Measurements from ENCODE around the gene IKZF2. TPM values are rescaled to one million over a fixed set of nuclear protein-coding genes. Genes with fewer than 3 reads are reported as not detected.

The IKZF2 gene
- total and polyA plus RNA-seq, 9 of the 15 experiments (the other 6 are each of a cell fraction or from before 2014, with no cell fraction given) = 0.04 to 0.54 (median 0.22) TPM

GRCh38 chr2:212961255-212961654 is 190.2 kb downstream of the IKZF2 start (continued):
- TF ChIP-seq, protein P1, sequence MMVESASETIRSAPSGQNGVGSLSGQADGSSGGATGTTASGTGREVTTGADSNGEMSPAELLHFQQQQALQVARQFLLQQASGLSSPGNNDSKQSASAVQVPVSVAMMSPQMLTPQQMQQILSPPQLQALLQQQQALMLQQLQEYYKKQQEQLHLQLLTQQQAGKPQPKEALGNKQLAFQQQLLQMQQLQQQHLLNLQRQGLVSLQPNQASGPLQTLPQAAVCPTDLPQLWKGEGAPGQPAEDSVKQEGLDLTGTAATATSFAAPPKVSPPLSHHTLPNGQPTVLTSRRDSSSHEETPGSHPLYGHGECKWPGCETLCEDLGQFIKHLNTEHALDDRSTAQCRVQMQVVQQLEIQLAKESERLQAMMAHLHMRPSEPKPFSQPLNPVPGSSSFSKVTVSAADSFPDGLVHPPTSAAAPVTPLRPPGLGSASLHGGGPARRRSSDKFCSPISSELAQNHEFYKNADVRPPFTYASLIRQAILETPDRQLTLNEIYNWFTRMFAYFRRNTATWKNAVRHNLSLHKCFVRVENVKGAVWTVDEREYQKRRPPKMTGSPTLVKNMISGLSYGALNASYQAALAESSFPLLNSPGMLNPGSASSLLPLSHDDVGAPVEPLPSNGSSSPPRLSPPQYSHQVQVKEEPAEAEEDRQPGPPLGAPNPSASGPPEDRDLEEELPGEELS (CRISPR knock-in tag; IDR thresholded peaks at IDR 0.05; ENCODE audit: borderline replicate concordance) = no peak
- TF ChIP-seq ARNT (IDR thresholded peaks at IDR 0.05) = no peak
- no peak for TF ChIP-seq ZNF318 (IDR thresholded peaks at IDR 0.05; ENCODE audit: borderline replicate concordance in 1 of 2, low read depth in 1 of 2)
- TF ChIP-seq NR0B1 (IDR thresholded peaks at IDR 0.05; ENCODE audit: partially characterized antibody) = no peak
- no peak for TF ChIP-seq ZNF445 (CRISPR knock-in tag; IDR thresholded peaks at IDR 0.05; ENCODE audit: low read depth)
- TF ChIP-seq EHMT2 (IDR thresholded peaks at IDR 0.05) = no peak
- TF ChIP-seq, protein P2, sequence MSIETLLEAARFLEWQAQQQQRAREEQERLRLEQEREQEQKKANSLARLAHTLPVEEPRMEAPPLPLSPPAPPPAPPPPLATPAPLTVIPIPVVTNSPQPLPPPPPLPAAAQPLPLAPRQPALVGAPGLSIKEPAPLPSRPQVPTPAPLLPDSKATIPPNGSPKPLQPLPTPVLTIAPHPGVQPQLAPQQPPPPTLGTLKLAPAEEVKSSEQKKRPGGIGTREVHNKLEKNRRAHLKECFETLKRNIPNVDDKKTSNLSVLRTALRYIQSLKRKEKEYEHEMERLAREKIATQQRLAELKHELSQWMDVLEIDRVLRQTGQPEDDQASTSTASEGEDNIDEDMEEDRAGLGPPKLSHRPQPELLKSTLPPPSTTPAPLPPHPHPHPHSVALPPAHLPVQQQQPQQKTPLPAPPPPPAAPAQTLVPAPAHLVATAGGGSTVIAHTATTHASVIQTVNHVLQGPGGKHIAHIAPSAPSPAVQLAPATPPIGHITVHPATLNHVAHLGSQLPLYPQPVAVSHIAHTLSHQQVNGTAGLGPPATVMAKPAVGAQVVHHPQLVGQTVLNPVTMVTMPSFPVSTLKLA (conservative IDR thresholded peaks at IDR 0.05) = no peak
